T-helper 9 cell (primary cell): ENCODE data around the gene FBXW5.

Experiments used
- DNase-seq: peaks from one replicate; pipeline ENCODE4 v3.0.0-alpha.2; 2020

Gene FBXW5

GRCh38 chr9:136960212-136960937, 15.8 kb upstream of the FBXW5 start:
- no peak for DNase-seq

- no peak for DNase-seq
These were observed 14.6 kb upstream of the FBXW5 start for GRCh38 chr9:136958898-136959850.

- DNase-seq = no peak
These were observed 13.9 kb upstream of the FBXW5 start for GRCh38 chr9:136958473-136958872.

- no peak for DNase-seq
These were observed 13.4 kb upstream of the FBXW5 start for GRCh38 chr9:136957901-136958300.

GRCh38 chr9:136957461-136957860, 12.9 kb upstream of the FBXW5 start:
- no peak for DNase-seq

GRCh38 chr9:136956604-136957003, 12.1 kb upstream of the FBXW5 start:
- DNase-seq = no peak

GRCh38 chr9:136955943-136956335, 11.4 kb upstream of the FBXW5 start:
- no peak for DNase-seq

- no peak for DNase-seq
These were observed 10.8 kb upstream of the FBXW5 start for GRCh38 chr9:136955202-136955942.

GRCh38 chr9:136954270-136955083, 9.9 kb upstream of the FBXW5 start:
- no peak for DNase-seq

- no peak for DNase-seq
These were observed 9.3 kb upstream of the FBXW5 start for GRCh38 chr9:136953771-136954269.

- no peak for DNase-seq
These were observed 8.6 kb upstream of the FBXW5 start for GRCh38 chr9:136952876-136953770.

GRCh38 chr9:136952321-136952850, 7.8 kb upstream of the FBXW5 start:
- DNase-seq = no peak

- DNase-seq = no peak
These were observed 7.2 kb upstream of the FBXW5 start, which contains the start of gene LCN12 for GRCh38 chr9:136951541-136952320. Gene LCN12 (plus strand): TSS chr9:136952273. CDS start chr9:136952328, 55 bp downstream.

- no peak for DNase-seq
These were observed 6.2 kb upstream of the FBXW5 start for GRCh38 chr9:136950656-136951276.

GRCh38 chr9:136949817-136950655, 5.5 kb upstream of the FBXW5 start:
- DNase-seq = peak; percentile 96

GRCh38 chr9:136949239-136949816, 4.8 kb upstream of the FBXW5 start:
- DNase-seq = no peak

GRCh38 chr9:136947955-136948510, 3.5 kb upstream of the FBXW5 start:
- no peak for DNase-seq
